Stimulated activated CD8-positive, alpha-beta memory T cell treated with anti-CD3 and anti-CD28 coated beads, Interleukin-2, amount 100 ng/mL, for 1 hour (primary cell): Measurements from ENCODE around the gene PAMR1.
A peak's percentile ranks its signal among the peaks of the same experiment; 100 is the strongest.

Source experiments
- DNase-seq, 2 donors: peaks; one replicate each; pipeline ENCODE4 v3.0.0-alpha.2; 2020; ENCODE audit warnings: low read depth in 2 of 2

PAMR1 gene

DNA sequence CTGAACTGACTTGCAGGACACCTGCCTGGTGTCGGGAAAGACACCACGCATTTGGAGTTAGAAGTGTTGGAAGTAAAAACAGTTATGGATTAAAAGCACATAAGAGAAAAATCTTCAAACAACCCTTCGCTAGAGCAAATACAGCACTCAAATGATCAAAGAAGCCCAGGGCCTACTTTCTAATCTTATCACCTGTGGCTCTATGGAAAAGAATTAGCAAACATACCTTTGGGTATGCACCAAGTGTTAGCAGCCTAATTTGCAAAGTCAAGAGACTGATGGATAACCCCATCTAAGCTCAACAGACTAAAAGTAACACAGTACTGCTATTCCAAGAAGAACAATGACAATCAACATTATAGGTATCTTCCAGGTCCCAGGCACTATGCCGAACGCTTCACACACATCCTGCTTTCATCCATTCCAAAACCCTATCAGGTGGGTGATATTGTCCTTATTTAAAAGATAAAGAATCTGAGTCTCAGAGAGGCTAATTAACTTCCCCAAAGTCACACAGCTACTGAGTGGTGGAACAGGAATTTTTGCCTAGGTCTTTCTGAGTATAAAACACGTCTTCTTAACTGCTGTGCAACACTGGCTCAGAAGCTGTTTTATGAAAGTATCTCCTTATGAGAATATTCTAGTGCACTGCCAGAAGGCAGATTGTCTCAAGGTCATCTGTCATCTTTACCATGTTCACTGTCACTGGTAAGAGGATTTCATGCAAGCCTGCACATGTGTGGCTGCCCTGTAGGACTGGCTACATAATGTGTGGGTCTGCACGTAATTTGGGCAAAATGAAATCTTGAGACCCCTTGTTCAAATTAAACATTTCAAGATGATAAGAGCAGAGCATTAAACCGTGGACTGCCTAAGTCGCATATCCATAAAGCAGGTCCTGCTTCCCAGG lies 122.4 kb downstream of the PAMR1 start:
- DNase-seq = no peak

DNA sequence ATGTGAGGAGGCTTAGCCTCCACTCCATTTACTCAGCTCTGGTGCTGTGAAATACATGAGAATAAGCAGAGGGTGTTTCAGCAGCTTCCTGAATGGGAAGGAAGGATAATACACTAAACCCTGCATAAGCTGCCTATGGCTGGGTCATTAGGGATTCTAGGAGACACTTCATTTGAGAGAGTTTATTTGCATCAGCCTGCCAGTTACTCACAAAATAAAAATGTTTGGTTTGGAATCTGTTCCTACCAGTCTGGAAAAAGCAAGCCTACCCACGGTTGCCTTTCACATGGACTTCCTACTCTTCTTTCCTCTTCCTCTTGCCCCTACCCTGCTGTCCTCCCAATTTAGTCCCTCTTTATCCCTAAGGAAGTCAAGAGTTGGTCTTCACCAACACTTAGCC lies 126.5 kb downstream of the PAMR1 start:
- DNase-seq = no peak

DNA sequence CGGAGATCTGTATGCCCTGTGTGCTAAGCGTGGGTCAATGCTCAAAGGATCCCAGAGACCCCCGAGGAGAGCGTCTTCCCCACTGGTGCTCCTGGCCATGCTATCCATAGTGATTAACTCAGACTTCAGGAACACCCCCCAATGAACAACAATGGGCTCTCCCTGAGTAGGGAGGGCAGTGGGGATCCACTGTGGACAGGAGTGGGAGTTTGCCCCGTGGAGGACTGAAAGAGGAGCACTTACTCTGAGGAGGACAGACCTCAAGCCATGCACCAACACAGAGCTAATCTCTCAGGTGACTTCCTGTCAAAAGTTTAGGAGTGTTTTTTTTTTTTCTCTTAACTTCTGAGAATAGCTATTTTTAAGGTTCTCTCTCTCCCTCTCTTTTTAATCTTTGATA lies 130.5 kb downstream of the PAMR1 start:
- no peak for DNase-seq

DNA sequence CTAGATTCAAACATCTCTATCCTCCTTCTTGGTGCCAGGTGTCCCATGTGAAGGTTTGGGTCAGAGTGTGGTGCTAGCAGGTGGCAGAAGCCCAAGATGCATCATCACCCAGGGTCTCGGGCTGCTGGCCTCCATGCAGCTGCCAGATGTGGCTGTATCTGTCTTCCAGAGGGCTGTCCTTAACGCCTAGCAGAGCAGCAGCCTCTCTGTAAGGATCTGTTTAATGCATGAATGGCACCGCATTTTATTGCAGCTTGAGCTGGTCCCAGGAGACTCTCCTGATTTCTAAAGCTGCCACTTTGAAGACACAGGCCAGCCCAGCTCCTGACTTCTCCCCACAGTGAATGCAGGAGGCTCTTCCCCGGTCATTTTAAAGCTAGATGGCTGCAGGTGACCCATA lies 132.3 kb downstream of the PAMR1 start:
- DNase-seq = no peak

DNA sequence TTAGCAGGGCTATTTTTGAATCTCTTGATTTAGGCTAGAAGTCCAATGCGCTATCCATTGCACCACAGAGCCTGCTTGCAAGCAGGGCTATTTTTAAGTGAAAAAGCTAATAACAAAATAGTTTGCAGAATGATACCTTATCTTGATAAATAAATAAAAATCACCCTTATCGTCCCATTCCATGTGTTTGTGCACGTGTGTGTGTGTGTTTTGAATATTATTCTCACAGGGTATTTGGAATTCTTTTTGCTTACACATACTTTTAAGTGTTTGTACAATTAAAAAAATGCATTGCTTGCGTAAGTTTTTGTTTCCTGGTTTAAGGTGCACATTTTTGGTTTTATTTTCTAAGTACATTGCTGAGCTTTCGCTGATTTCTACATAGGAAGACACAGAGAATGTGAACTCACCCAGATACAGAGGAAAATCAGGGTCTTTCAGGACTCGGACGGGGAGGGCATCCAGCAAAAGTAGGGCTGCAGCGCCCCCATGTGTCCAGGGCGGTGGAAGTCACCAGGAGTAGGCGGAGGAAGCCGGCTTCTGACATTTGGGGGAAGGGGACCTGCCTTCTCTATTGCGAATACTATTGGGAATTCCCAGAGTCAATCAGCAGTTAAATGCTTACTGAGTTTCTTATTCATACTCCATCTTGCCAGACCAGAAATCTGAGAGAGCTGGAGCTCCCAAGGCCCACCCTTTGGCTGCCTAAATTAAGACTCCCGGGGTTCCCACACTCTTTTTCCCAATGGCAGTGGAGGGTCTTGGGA lies 133.3 kb downstream of the PAMR1 start:
- DNase-seq = peak; percentile 64 to 77

DNA sequence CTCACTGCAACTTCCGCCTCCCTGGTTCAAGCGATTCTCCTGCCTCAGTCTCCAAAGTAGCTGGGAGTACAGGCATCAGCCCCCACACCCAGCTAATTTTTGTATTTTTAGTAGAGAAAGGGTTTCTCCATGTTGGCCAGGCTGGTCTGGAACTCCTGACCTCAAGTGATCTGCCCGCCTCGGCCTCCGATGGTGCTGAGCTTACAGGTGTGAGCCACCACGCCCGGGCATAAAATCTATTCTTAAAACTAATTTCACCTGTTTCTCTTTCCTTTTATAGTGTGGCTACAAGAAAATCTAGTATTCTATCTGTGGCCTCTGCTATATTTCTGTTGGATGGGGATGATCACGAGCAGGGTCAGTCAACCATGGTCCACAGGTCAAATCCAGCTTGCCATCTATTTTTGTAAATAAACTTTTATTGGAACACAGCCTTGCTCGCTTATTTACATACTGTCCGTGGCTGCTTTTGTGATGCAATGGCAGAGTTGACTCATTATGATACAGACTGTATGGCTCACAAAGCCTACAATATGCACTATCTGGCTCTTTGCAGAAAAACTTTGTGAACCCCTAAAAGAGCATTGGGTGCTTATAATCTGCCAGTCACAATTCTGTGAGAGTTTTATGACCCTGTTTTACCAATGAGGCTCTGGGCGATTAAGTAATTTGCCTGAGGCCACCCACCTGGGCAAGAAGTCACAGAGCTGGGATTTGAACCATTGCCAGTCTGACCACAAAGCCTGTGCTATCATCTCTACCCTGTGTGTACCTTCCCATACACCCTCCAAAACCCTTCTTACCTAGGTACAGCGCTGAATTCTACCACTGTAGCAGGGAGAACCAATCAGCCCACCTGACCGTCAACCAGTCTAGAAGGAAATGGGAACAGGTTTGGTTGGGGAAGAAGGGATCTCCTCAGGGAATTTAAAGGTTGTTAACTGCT lies 134.4 kb downstream of the PAMR1 start:
- DNase-seq = no peak

DNA sequence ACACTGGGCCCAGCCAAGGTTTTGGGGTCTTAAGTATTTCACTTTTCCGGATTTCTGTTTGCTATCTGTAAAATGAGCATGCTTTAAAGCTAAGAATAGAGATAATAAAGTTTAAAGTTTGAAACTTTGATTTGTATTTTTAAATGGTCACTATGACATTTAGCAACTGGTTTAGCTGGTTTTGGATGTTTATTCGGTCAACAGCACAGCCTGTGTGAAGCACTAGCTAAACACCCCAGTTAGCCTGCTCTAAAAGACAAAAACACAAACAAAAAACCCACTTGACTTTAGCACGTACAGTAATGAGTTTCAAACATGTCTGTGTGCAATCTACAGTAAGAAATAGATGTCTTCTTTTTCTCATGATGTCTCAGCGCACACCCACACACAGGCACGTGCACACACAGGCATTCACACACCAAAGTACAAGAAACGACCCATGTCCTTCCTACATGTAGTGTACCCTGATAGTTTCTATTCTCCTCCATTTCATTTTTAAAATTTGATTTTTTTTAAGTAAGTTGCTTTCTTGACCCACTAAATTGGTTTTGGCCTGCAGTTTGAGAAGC lies 135.4 kb downstream of the PAMR1 start:
- no peak for DNase-seq

DNA sequence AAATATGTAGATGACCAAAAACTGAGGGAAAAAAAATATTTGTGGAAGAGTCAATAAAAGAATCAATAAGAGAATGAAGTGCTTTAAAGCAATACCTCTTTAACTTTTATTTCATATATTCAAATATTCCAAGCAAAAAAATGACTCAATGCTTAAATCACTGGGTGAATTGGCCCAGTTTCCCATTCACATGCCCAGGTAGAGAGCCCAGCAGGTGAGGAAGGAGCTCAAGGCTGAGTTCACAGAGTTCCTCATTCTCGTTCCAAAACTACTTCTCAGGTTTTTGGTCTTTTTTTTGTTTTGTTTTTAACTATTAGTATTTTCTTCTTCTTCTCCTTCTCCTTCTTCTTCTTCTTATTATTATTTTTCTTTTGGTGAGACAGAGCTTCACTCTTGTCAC lies 136.3 kb downstream of the PAMR1 start:
- DNase-seq = no peak

DNA sequence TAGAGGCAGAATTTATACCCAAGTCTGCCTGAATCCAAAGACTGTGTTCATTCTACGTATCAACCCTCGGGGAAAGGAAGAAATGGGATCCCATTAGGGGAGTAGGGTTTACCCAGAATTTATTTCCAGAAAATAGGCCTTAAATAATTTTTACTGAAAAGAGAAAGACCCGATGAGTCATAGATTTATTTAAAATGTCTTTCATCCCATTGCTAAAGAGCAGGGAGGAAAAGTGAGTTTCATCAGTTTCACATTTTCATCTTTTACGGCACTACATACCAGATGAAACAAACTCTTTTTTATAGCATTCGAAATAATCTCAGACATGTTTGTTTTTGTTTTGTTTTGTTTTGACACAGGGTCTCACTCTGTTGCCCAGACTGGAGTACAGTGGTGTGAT lies 137.4 kb downstream of the PAMR1 start:
- no peak for DNase-seq

DNA sequence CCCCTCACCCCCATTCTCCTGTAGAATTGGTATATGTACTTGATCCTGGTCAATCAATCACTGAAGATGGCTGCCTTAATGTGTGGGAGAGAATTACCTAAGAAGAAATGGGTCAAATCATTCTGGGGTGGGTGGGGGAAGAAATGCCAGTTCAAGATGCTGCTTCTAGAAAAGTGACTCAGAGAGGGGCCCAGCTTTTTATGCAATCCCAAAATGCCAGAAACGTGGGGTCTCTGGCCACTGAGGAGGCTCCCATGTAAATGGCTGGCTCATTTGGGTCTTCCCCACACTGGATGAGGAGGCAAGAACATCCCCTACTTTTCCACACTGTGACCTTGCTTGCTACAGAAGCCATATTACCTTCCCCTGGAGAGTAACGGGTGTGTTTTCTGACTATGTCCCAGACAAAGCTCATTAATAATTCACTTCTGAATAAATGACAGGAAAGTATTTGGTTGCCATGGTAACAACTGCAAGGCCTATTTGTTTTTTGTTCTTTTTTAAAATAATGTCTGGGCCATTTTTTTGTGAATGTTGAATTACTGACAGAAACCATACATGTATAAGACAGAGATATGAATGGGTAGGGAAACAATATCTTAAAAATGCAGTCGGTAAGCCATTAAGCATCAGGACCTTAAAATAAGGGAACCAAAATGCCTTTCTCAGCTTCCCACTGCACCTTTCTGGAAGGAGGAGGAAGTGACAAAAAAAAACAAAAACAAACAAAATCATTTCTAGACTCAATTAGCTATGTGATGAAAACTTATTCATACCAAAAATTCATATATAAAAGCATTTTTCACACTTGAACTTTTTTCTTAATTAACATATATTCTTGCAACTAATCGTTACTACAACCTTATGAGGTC lies 138.1 kb downstream of the PAMR1 start:
- no peak for DNase-seq

DNA sequence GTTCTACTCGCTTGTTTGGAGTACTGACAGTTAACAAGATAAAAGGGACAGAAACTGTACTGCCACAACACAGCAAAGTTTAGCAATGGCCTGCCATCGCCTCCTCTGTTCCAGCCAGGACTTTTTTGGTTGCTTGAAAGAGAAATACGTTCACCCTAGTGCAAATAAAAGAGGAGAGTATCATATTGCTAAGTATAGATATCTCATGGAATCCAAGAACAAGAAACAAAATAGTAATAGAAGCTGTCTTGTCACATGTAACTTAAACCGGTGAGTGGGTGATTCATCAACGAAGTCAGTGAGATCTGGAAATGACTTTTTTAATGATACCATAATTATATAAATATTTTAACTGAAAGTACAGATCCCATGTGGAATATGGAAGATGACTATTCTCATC lies 141.5 kb downstream of the PAMR1 start:
- no peak for DNase-seq
